GM23338 (cell line): ENCODE results near the gene TAF1B. TPM values are rescaled to one million over a fixed set of nuclear protein-coding genes. Genes with fewer than 3 reads are reported as not detected.

Experiments used
- ATAC-seq: fragments of 200-7000 bp; cut with Tn5 transposase; 3 replicates; pipeline ENCODE4 v1.9.1; 2020
- DNase-seq: peaks from one replicate; pipeline ENCODE4 v3.0.0-alpha.2; 2015; ENCODE audit warnings: low spot score
- H2AFZ ChIP-seq: fragments of 200-600 bp; sonication (generic); 2 replicates; pipeline ENCODE4 v1.8.0; 2016; ENCODE audit warnings: antibody characterized with exemption, mild to moderate bottlenecking, moderate library complexity
- H3F3A ChIP-seq: fragments of 200-600 bp; sonication (generic); replicated peaks from 2 replicates; pipeline ENCODE4 v1.8.0; 2017; ENCODE audit warnings: antibody characterized with exemption, mixed run types, low read depth
- H3K27ac ChIP-seq: fragments of 200-600 bp; sonication (generic); 2 replicates; pipeline ENCODE4 v1.6.1; 2016; ENCODE audit warnings: low read depth
- H3K27me3 ChIP-seq: fragments of 200-600 bp; sonication (generic); 2 replicates; pipeline ENCODE4 v1.8.0; 2016; ENCODE audit warnings: mild to moderate bottlenecking, mixed run types, moderate library complexity; ENCODE audit not compliant: insufficient read depth
- H3K36me3 ChIP-seq: fragments of 200-600 bp; sonication (generic); 2 replicates; pipeline ENCODE4 v1.8.0; 2016; ENCODE audit warnings: mild to moderate bottlenecking; ENCODE audit not compliant: insufficient read depth
- H3K4me1 ChIP-seq: fragments of 200-600 bp; sonication (generic); 2 replicates; pipeline ENCODE4 v1.8.0; 2016; ENCODE audit warnings: mild to moderate bottlenecking, moderate library complexity; ENCODE audit not compliant: insufficient read depth
- H3K4me2 ChIP-seq: fragments of 200-600 bp; sonication (generic); 2 replicates; pipeline ENCODE4 v1.7.1; 2017; ENCODE audit warnings: mixed run types
- H3K4me3 ChIP-seq: fragments of 200-600 bp; sonication (generic); 2 replicates; pipeline ENCODE4 v1.6.1; 2016; ENCODE audit warnings: mixed run types
- H3K79me2 ChIP-seq: fragments of 200-600 bp; sonication (generic); replicated peaks from 2 replicates; pipeline ENCODE4 v1.8.0; 2017; ENCODE audit warnings: mild to moderate bottlenecking; ENCODE audit not compliant: insufficient read depth
- H3K9me2 ChIP-seq: fragments of 200-600 bp; sonication (generic); 2 replicates; pipeline ENCODE4 v1.8.0; 2017; ENCODE audit not compliant: insufficient read depth
- H4K20me1 ChIP-seq: fragments of 200-600 bp; sonication (generic); replicated peaks from 2 replicates; pipeline ENCODE4 v1.8.0; 2017; ENCODE audit warnings: mild to moderate bottlenecking; ENCODE audit not compliant: insufficient read depth
- H3K27ac Mint-ChIP-seq: 2 replicates; pipeline ENCODE4 v1.8.0; 2020; ENCODE audit warnings: inconsistent platforms, mild to moderate bottlenecking, moderate library complexity, mixed read lengths
- H3K27me3 Mint-ChIP-seq: 3 replicates; pipeline ENCODE4 v1.8.0; 2022; ENCODE audit warnings: low read depth, mild to moderate bottlenecking, moderate library complexity, mixed read lengths, inconsistent platforms; ENCODE audit not compliant: insufficient read depth, poor library complexity
- H3K36me3 Mint-ChIP-seq: 3 replicates; pipeline ENCODE4 v1.8.0; 2021; ENCODE audit warnings: low read depth, mild to moderate bottlenecking, inconsistent platforms, moderate library complexity, mixed read lengths
- H3K4me1 Mint-ChIP-seq: 3 replicates; pipeline ENCODE4 v1.8.0; 2020; ENCODE audit warnings: mild to moderate bottlenecking, inconsistent platforms, mixed read lengths
- H3K4me3 Mint-ChIP-seq: 3 replicates; pipeline ENCODE4 v1.8.0; 2021; ENCODE audit warnings: moderate library complexity, mild to moderate bottlenecking, inconsistent platforms, mixed read lengths
- H3K9me3 Mint-ChIP-seq: 3 replicates; pipeline ENCODE4 v1.8.0; 2020; ENCODE audit warnings: moderate library complexity, mild to moderate bottlenecking, inconsistent platforms, mixed read lengths
- CREB1 ChIP-seq: fragments of 250-450 bp; sonication (Bioruptor Pico); IDR thresholded peaks from 2 replicates; pipeline ENCODE4 v1.5.0; 2020; ENCODE audit warnings: low read depth, mild to moderate bottlenecking, moderate library complexity
- EZH2 ChIP-seq: fragments of 200-600 bp; sonication (generic); IDR thresholded peaks from one replicate; pipeline ENCODE4 v1.8.0; 2017; ENCODE audit warnings: antibody characterized with exemption, mild to moderate bottlenecking, low read depth; ENCODE audit not compliant: unreplicated experiment
- NANOG ChIP-seq: IDR thresholded peaks from 2 replicates; pipeline ENCODE4 v1.6.1; 2016; ENCODE audit warnings: antibody characterized with exemption, borderline replicate concordance
- POLR2AphosphoS5 ChIP-seq: IDR thresholded peaks from 2 replicates; pipeline ENCODE4 v1.6.1; 2016; ENCODE audit warnings: antibody characterized with exemption, low read depth
- STAT1 ChIP-seq: IDR thresholded peaks from one replicate; pipeline ENCODE4 v1.6.1; 2016; ENCODE audit warnings: antibody characterized with exemption; ENCODE audit not compliant: unreplicated experiment
- ZNF114 ChIP-seq: fragments of 250-450 bp; sonication (Bioruptor Pico); IDR thresholded peaks from 2 replicates; pipeline ENCODE4 v1.5.0; 2020; ENCODE audit warnings: mild to moderate bottlenecking, moderate library complexity
- ZNF331 ChIP-seq: fragments of 250-450 bp; sonication (Bioruptor Pico); IDR thresholded peaks from 2 replicates; pipeline ENCODE4 v1.5.0; 2020; ENCODE audit warnings: low read depth, mild to moderate bottlenecking, moderate library complexity
- polyA plus RNA-seq: library from polyadenylated mRNA; unstranded; fragments of >200 nt; fragmentation: Nextera tagmentation; extraction: Ambion mirVana; gene quantifications from 2 replicates; pipeline ENCODE4 v1.2.1, GENCODE V29; 2016
- total RNA-seq: library from RNA; depleted of rRNA; stranded (reverse); fragments of >200 nt; shearing (Covaris generic); gene quantifications from 2 replicates; pipeline ENCODE4 v1.2.3, GENCODE V29; 2014
- TF ChIP-seq, protein P1 (sequence below): IDR thresholded peaks from 2 replicates; pipeline ENCODE4 v1.6.1; 2016; ENCODE audit warnings: antibody characterized with exemption
- TF ChIP-seq, protein P2 (sequence below): fragments of 250-450 bp; sonication (Bioruptor Pico); IDR thresholded peaks from 2 replicates; pipeline ENCODE4 v1.5.0; 2020; ENCODE audit warnings: mild to moderate bottlenecking, moderate library complexity
- TF ChIP-seq, protein P3 (sequence below): IDR thresholded peaks from one replicate; pipeline ENCODE4 v1.6.1; 2018; ENCODE audit warnings: antibody characterized with exemption; ENCODE audit not compliant: unreplicated experiment

The TAF1B gene
- total and polyA plus RNA-seq, 2 experiments from 2014 or later: 22.2 to 28.9 TPM

DNA sequence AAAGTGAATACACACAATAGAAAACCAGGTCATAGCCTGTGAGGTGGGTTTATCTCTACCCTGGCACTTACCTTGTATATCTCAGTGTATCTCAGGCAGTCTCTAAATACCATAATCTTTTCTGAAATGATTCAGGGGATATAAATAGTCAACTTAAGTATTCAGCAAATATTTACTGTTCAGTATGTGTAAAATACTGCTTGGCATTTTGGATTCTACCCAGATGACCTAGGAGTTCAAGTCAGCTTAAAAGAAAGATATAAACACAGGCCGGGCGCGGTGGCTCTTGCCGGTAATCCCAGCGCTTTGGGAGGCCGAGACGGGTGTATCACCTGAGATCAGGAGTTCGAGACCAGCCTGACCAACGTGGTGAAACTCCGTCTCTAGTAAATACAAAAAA, 132.1 kb downstream of the TAF1B start:
- no peaks in the 10 kb centered on the region for H3K36me3 ChIP-seq
- no peak overlapping the region for H3K27ac Mint-ChIP-seq
- no peaks in the 10 kb centered on the region for H3K9me3 Mint-ChIP-seq
- no peaks in the 10 kb centered on the region for H3K36me3 Mint-ChIP-seq
- ATAC-seq (no peak), DNase-seq (no peak)
- H3K4me1 Mint-ChIP-seq: peaks cover 5% of the 10 kb centered on the region; the same call in 2 of the 3 replicates
- H3K4me2 ChIP-seq: no peak overlapping the region
- H3K27ac ChIP-seq: no peak overlapping the region
- H4K20me1 ChIP-seq: no peaks in the 10 kb centered on the region
- H3K27me3 Mint-ChIP-seq: peaks cover 6% of the 10 kb centered on the region
- H3K27me3 ChIP-seq: no peaks in the 10 kb centered on the region
- H3K4me1 ChIP-seq: no peaks in the 10 kb centered on the region
- TF ChIP-seq, protein P1, sequence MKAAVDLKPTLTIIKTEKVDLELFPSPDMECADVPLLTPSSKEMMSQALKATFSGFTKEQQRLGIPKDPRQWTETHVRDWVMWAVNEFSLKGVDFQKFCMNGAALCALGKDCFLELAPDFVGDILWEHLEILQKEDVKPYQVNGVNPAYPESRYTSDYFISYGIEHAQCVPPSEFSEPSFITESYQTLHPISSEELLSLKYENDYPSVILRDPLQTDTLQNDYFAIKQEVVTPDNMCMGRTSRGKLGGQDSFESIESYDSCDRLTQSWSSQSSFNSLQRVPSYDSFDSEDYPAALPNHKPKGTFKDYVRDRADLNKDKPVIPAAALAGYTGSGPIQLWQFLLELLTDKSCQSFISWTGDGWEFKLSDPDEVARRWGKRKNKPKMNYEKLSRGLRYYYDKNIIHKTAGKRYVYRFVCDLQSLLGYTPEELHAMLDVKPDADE: no peak
- TF ChIP-seq EZH2: no peak
- no peak for TF ChIP-seq ZNF114
- TF ChIP-seq NANOG: no peak
- TF ChIP-seq, protein P2, sequence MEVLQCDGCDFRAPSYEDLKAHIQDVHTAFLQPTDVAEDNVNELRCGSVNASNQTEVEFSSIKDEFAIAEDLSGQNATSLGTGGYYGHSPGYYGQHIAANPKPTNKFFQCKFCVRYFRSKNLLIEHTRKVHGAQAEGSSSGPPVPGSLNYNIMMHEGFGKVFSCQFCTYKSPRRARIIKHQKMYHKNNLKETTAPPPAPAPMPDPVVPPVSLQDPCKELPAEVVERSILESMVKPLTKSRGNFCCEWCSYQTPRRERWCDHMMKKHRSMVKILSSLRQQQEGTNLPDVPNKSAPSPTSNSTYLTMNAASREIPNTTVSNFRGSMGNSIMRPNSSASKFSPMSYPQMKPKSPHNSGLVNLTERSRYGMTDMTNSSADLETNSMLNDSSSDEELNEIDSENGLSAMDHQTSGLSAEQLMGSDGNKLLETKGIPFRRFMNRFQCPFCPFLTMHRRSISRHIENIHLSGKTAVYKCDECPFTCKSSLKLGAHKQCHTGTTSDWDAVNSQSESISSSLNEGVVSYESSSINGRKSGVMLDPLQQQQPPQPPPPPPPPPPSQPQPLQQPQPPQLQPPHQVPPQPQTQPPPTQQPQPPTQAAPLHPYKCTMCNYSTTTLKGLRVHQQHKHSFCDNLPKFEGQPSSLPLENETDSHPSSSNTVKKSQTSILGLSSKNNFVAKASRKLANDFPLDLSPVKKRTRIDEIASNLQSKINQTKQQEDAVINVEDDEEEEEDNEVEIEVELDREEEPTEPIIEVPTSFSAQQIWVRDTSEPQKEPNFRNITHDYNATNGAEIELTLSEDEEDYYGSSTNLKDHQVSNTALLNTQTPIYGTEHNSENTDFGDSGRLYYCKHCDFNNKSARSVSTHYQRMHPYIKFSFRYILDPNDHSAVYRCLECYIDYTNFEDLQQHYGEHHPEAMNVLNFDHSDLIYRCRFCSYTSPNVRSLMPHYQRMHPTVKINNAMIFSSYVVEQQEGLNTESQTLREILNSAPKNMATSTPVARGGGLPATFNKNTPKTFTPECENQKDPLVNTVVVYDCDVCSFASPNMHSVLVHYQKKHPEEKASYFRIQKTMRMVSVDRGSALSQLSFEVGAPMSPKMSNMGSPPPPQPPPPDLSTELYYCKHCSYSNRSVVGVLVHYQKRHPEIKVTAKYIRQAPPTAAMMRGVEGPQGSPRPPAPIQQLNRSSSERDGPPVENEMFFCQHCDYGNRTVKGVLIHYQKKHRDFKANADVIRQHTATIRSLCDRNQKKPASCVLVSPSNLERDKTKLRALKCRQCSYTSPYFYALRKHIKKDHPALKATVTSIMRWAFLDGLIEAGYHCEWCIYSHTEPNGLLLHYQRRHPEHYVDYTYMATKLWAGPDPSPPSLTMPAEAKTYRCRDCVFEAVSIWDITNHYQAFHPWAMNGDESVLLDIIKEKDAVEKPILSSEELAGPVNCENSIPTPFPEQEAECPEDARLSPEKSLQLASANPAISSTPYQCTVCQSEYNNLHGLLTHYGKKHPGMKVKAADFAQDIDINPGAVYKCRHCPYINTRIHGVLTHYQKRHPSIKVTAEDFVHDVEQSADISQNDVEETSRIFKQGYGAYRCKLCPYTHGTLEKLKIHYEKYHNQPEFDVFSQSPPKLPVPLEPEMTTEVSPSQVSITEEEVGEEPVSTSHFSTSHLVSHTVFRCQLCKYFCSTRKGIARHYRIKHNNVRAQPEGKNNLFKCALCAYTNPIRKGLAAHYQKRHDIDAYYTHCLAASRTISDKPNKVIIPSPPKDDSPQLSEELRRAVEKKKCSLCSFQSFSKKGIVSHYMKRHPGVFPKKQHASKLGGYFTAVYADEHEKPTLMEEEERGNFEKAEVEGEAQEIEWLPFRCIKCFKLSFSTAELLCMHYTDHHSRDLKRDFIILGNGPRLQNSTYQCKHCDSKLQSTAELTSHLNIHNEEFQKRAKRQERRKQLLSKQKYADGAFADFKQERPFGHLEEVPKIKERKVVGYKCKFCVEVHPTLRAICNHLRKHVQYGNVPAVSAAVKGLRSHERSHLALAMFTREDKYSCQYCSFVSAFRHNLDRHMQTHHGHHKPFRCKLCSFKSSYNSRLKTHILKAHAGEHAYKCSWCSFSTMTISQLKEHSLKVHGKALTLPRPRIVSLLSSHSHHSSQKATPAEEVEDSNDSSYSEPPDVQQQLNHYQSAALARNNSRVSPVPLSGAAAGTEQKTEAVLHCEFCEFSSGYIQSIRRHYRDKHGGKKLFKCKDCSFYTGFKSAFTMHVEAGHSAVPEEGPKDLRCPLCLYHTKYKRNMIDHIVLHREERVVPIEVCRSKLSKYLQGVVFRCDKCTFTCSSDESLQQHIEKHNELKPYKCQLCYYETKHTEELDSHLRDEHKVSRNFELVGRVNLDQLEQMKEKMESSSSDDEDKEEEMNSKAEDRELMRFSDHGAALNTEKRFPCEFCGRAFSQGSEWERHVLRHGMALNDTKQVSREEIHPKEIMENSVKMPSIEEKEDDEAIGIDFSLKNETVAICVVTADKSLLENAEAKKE (CRISPR knock-in tag): no peak
- TF ChIP-seq STAT1: no peak
- TF ChIP-seq, protein P3, sequence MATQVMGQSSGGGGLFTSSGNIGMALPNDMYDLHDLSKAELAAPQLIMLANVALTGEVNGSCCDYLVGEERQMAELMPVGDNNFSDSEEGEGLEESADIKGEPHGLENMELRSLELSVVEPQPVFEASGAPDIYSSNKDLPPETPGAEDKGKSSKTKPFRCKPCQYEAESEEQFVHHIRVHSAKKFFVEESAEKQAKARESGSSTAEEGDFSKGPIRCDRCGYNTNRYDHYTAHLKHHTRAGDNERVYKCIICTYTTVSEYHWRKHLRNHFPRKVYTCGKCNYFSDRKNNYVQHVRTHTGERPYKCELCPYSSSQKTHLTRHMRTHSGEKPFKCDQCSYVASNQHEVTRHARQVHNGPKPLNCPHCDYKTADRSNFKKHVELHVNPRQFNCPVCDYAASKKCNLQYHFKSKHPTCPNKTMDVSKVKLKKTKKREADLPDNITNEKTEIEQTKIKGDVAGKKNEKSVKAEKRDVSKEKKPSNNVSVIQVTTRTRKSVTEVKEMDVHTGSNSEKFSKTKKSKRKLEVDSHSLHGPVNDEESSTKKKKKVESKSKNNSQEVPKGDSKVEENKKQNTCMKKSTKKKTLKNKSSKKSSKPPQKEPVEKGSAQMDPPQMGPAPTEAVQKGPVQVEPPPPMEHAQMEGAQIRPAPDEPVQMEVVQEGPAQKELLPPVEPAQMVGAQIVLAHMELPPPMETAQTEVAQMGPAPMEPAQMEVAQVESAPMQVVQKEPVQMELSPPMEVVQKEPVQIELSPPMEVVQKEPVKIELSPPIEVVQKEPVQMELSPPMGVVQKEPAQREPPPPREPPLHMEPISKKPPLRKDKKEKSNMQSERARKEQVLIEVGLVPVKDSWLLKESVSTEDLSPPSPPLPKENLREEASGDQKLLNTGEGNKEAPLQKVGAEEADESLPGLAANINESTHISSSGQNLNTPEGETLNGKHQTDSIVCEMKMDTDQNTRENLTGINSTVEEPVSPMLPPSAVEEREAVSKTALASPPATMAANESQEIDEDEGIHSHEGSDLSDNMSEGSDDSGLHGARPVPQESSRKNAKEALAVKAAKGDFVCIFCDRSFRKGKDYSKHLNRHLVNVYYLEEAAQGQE: no peak
- TF ChIP-seq CREB1 (CRISPR knock-in tag): no peak
- no peak for TF ChIP-seq ZNF331
- no peak for TF ChIP-seq POLR2AphosphoS5
- H3K4me3 Mint-ChIP-seq: no peak overlapping the region
- H3F3A ChIP-seq: no peaks in the 10 kb centered on the region
- no peaks in the 10 kb centered on the region for H3K79me2 ChIP-seq
- no peak overlapping the region for H2AFZ ChIP-seq
- H3K9me2 ChIP-seq: 0 out of 2 replicates have a peak, but pooled peaks cover 3% of the 10 kb centered on the region
- no peak overlapping the region for H3K4me3 ChIP-seq
